DND-41 (cell line): ENCODE measurements around the gene ENPEP.

Experiments
- EZH2 ChIP-seq: IDR thresholded peaks from 3 replicates; pipeline ENCODE4 v1.6.1; 2012; ENCODE audit warnings: borderline replicate concordance, low read depth, mild to moderate bottlenecking, moderate library complexity, low read length, inconsistent platforms; ENCODE audit not compliant: severe bottlenecking
- TF ChIP-seq, protein P1 (sequence below): IDR thresholded peaks from 2 replicates; pipeline ENCODE4 v1.5.1; 2012; ENCODE audit warnings: borderline replicate concordance, low read length, moderate library complexity, mild to moderate bottlenecking; ENCODE audit not compliant: poor library complexity, severe bottlenecking; ENCODE audit errors: extremely low read depth

DNA sequence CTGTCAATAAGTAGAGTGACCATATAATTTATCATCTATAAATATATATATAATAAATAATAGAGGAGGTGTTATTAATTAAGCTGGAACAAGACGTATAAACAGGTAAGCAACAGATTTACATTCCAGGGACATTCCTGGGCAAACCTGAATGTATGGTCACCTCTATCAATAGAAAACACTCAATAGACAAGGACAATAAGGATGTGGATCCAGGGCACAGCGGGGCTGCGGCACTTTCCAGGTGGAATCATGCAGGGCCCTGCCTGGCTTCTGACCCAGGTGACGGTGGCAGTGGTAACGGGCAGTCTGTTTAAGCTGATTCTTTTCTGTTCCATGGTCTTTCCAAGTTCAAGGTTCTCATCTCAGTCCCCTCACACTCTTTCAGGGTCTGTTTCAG lies 22.5 kb downstream of the ENPEP start:
- TF ChIP-seq EZH2: no peak
- TF ChIP-seq, protein P1, sequence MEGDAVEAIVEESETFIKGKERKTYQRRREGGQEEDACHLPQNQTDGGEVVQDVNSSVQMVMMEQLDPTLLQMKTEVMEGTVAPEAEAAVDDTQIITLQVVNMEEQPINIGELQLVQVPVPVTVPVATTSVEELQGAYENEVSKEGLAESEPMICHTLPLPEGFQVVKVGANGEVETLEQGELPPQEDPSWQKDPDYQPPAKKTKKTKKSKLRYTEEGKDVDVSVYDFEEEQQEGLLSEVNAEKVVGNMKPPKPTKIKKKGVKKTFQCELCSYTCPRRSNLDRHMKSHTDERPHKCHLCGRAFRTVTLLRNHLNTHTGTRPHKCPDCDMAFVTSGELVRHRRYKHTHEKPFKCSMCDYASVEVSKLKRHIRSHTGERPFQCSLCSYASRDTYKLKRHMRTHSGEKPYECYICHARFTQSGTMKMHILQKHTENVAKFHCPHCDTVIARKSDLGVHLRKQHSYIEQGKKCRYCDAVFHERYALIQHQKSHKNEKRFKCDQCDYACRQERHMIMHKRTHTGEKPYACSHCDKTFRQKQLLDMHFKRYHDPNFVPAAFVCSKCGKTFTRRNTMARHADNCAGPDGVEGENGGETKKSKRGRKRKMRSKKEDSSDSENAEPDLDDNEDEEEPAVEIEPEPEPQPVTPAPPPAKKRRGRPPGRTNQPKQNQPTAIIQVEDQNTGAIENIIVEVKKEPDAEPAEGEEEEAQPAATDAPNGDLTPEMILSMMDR: no peak
